GM18526 (cell line): ENCODE measurements around the gene CACHD1.

ENCODE experiments used
- POLR2A ChIP-seq: IDR thresholded peaks from 3 replicates; pipeline ENCODE4 v1.6.1; 2011; ENCODE audit not compliant: insufficient read length; ENCODE audit errors: extremely low read depth

CACHD1 gene

DNA sequence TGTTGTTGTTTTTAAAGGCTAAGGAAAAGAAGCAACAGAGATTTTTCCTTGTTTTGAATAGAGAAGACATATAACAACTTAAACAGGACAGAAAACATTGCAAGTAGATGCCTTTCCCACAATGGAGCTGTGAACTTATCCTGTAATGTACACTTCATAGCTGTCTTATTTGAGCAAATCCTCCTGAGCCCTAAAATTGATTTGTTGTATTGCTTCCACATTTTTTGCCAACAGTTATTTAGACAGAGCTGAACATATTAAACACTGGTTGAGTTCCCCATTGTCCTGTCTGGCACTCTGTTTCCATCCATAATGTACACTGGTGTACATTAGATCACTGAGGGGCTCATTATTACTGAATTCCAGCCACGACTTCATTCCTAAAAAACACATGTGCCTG lies 32.2 kb downstream of the CACHD1 start:
- TF ChIP-seq POLR2A = no peak

- no peak for TF ChIP-seq POLR2A
Measured at GRCh38 chr1:64502931-64503330, 33.0 kb downstream of the CACHD1 start.

DNA sequence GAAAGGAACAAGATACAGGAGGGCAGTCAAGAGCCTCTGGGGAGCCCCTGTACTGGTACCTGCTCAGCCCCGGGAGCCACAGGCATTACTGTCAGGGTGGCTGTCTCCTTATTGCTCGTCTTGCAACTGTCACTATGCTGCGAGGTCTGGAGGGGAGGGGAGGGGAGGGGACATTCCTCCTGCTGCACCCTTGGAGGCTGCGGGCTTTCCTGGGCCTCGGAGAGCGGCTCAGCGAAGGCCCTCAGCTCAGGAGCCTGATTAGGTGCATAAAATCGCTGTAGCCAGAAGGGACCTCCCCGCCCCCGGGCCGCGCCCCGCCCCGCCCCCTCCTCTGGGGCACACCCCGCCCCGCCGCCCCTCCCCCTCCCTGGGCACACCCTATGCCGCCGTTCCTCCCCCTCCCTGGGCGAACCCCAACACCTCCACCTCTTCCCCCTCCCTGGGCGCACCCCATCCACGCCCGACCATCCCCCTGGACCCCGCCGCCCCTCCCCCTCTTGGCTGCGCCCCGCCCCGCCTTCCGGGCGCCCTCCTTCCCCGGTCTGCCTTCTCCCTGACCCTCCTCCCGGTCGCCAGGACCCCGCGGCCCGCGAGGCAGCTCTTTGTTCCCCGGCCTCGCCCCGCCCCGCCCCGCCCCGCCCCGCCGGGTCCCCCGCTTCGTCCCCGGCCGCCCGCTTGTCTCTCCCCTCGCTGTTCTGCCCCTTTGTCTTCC lies 35.5 kb downstream of the CACHD1 start:
- TF ChIP-seq POLR2A = no peak

GRCh38 chr1:64505944-64506655 lies 36.2 kb downstream of the CACHD1 start:
- TF ChIP-seq POLR2A = no peak

DNA sequence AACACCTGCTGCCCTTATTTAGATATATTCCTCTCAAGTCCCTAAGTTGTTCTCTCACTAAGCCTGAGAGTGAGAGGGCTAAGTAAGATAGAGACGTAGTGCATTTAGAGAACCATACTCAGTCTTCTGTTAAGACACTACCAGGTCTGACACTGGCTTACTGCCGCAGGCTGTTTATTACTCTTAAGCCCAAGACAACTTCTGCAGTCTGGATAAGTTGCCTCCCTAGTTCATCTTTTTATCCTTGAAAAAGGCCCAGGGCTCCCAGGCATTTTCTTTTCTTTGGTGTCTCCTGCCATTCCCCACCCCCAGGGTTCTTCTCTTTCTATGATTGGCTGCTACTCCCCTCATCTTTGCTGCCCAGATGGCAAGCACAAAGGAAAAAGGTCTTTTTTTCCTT lies 38.7 kb downstream of the CACHD1 start:
- TF ChIP-seq POLR2A = no peak

DNA sequence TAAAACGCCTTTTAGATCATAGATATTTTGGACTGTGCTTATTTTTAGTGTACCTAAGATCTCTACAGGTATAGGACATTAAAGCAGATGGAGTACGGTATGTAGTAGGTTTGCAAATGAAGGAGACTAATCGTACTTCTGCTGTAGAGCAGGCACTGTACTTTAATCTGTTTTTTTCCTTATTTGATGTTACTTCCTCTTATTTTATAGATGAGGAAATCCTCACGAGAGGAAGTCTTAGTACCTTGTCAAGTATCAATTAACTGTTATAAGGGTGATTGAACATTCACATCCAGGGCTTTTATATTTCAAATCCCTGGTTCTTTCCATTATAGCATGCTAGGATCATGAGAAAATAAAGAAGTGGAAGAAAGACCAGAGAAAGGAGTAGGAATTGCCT lies 41.1 kb downstream of the CACHD1 start:
- TF ChIP-seq POLR2A = no peak

- TF ChIP-seq POLR2A = no peak
Measured at GRCh38 chr1:64513545-64513944, 43.6 kb downstream of the CACHD1 start.

- TF ChIP-seq POLR2A = no peak
Measured at GRCh38 chr1:64514197-64514765, 44.4 kb downstream of the CACHD1 start.

DNA sequence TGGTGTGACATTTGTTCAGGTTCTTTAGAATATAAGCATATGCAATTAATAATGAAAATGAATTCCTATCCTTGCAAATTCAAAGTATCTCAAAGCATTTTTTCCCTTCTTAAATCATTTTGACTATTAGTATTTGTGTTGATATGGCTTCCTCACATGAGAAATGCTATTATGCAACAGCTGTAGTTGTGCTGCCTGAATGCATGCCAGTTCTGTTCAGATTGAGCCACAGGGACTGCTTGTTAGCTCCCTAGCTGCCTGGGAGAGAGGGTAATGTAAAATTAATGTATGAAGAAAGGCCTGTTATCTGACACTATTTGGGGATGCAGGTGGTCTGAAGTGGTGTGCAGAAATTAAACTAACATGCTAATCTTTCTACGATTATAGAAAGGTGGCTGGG lies 45.5 kb downstream of the CACHD1 start:
- TF ChIP-seq POLR2A = no peak

GRCh38 chr1:64516301-64516700 lies 46.4 kb downstream of the CACHD1 start:
- no peak for TF ChIP-seq POLR2A

DNA sequence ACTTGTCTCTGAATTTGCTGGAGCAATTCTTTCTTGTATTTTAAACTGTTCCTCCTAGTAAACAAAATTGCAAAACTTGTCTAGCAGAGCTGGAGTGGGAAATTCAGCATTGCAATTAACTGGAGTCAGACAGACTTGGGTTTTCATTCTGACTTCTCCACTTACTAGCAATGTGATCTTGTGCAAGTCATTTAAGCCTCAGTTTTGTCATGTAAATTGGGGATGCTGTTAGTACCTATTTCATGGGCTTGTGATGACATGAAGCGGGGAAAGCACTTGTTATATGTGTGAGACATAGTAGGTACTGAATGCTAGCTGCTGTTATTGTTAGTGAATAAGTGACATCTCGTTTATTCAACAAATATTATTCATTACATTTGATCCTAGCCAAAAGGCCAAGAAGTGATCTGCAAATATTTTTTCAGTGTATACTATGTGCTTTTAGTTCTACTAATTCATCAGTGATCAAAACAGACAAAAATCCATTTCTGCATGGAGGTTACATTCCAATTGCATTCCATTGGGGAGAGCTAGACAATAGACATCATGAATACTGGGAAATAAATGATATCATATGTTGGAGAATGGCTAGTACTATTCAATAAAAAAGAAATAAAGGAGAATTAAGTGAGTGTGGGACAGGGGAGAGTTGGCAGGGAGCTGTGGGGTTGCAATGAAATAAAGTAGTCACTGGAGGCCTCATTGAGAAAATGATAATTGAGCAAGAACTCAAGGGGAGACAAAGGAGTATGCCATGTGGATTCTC lies 47.1 kb downstream of the CACHD1 start:
- no peak for TF ChIP-seq POLR2A

DNA sequence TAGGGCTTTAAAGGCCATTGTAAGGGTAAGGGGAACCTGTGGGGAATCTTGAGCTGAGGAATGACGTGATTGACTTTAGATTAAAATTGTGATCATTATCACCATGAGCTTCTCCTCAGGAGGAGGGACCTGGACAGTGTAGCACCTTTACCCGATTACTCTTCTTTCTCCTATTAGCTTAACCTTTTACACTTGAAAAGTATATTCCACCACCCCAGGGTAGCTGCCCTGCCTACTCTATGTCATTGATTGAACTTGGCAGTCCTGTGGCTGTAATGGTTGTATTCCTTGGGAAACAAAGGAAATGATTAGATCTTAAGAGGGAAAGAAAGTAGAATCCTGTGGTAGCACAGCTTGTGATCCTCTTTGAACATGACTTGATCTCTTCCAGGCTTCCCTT lies 47.7 kb downstream of the CACHD1 start:
- TF ChIP-seq POLR2A = no peak

DNA sequence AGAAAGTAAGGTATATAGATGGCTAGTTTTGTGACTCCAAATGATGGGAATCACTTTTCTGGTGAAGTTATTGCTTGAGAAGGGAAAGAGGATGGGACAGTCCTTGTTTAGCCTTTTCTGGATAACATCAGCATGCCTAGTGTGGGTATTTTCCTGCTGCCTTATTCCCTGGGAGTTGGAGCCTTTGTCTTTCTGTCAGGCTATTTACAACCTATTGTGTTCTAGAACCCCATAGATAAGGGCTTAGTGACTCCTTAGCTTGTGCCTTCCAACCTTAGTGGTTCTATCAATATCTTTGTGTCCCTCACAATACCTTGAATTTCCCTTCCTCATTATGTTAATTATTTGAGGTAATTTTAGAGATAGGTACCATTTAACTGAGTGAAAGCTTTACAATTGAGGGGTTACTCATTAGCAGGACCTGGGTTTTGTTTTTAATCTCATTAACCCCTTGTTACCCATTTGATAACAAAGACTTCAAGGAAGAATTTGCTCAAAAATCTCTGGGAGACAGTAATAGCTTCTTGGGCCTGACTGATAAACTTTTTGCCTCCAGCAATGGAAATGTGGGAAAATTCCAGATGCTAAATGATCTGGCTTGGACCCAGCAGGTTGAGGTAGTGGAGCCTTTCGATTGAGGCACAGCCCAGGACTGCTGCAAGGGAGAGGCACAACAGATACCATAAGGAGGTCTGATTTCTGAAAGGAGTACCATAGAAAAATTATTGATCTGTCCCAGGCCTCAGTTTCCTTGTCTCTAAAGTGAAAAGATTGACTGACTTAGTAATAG lies 49.0 kb downstream of the CACHD1 start:
- no peak for TF ChIP-seq POLR2A

DNA sequence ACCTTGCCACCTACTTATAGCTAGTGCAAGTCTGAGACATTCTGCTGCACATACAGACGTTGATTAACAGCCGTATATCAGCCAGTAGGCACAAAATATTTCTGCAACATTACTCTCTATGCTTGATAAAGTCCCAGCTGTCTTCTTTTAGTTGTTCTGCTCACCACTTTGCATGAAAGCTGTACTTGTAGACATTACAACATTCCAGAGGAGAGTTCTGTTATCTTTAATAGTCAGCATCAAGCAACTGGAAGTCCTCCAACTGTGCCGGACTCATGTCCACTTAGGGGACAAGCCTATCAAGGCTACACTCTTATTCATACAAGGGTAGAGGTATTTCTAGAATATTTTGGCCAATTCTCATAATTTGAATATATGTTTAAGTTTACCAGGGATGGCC lies 50.0 kb downstream of the CACHD1 start:
- TF ChIP-seq POLR2A = no peak

DNA sequence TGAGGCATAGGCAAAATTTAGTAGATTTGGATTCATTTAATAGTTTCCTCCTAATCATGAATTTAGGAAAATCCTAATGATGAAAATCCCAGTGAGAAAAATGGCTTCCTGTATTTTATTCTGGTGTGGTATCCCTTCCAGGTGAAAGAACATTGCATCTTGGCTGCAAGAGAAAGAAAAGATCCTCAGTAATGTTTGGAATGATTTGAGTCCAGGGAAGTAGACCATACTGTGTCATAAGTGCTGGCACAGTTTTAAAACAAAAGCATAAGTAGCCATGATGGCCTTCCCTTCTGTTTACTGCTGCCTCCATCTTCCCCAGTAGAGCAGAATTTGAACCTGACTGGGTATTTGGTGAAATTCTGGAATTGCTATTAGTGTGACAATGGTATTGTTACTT lies 52.8 kb downstream of the CACHD1 start:
- no peak for TF ChIP-seq POLR2A
